B cell (primary cell): ENCODE measurements around the gene HSCB. TPM values are rescaled to one million over a fixed set of nuclear protein-coding genes. Genes with fewer than 3 reads are reported as not detected.

Experiments
- ATAC-seq: fragments of 200-7000 bp; cut with Tn5 transposase; one replicate; pipeline ENCODE4 v1.10.0; 2021; ENCODE audit warnings: low read depth, mild to moderate bottlenecking, moderate number of reproducible peaks, moderate library complexity
- CTCF ChIA-PET: fragments of 350-600 bp; sonication (Branson Sonifier 250); formaldehyde crosslinking; loops from one replicate; lab custom pipeline; 2021; ENCODE audit warnings: antibody characterized with exemption, inconsistent platforms; lab: Charles Lee
- POLR2A ChIA-PET: fragments of 350-600 bp; sonication (Branson Sonifier 250); formaldehyde crosslinking; loops from one replicate; lab custom pipeline; 2021; ENCODE audit warnings: antibody characterized with exemption; lab: Charles Lee
- DNase-seq: peaks from one replicate; pipeline ENCODE4 v3.0.0; 2013
- H2AFZ ChIP-seq: 2 replicates; pipeline ENCODE4 v1.6.1; 2012; ENCODE audit warnings: mild to moderate bottlenecking, low read depth, low read length; ENCODE audit not compliant: insufficient read depth, poor library complexity, severe bottlenecking
- H3K27ac ChIP-seq, 2 donors: 1 replicate in 1 of 2; 2 replicates in 1 of 2; pipeline ENCODE4 v1.5.1; 2012 to 2013; ENCODE audit warnings: low read length in 2 of 2, mild to moderate bottlenecking in 2 of 2, moderate library complexity in 1 of 2
- H3K27me3 ChIP-seq, 4 experiments: fragments of 200-600 bp in 1 of 4; sonication (generic) in 1 of 4; replicated peaks in 1 of 4; 1 replicate in 2 of 4; 2 replicates in 2 of 4; pipeline versions ENCODE4 v1.6.1 to v1.7.0; 2013 to 2016; ENCODE audit warnings: low read length in 3 of 4, mild to moderate bottlenecking in 2 of 4, mixed read lengths in 1 of 4, moderate library complexity in 1 of 4; ENCODE audit not compliant: insufficient read depth in 4 of 4, control insufficient read depth in 3 of 4; ENCODE audit errors: control extremely low read depth in 1 of 4
- H3K36me3 ChIP-seq, 2 experiments: replicated peaks in 1 of 2; 1 replicate in 1 of 2; 2 replicates in 1 of 2; pipeline versions ENCODE4 v1.6.1 to v1.7.1; 2013; ENCODE audit warnings: low read length in 1 of 2; ENCODE audit not compliant: insufficient read depth in 2 of 2, control insufficient read depth in 1 of 2; ENCODE audit errors: control extremely low read depth in 1 of 2, extremely low read depth in 1 of 2
- H3K4me1 ChIP-seq, 2 donors: fragments of 200-600 bp in 1 of 2; sonication (generic) in 1 of 2; 1 replicate in 1 of 2; 2 replicates in 1 of 2; pipeline versions ENCODE4 v1.5.1 to v1.6.1; 2013 to 2017; ENCODE audit warnings: low read length in 2 of 2; ENCODE audit not compliant: control insufficient read depth in 2 of 2, insufficient read depth in 2 of 2
- H3K4me2 ChIP-seq: replicated peaks from 2 replicates; pipeline ENCODE3; 2012; ENCODE audit warnings: mild to moderate bottlenecking, low read depth, low read length; ENCODE audit not compliant: poor library complexity, severe bottlenecking
- H3K4me3 ChIP-seq, 5 experiments: fragments of 200-600 bp in 1 of 5; sonication (generic) in 1 of 5; 1 replicate in 3 of 5; 2 replicates in 2 of 5; pipeline versions ENCODE4 v1.5.1 to v1.7.0; 2011 to 2016; ENCODE audit warnings: low read length in 4 of 5, mild to moderate bottlenecking in 4 of 5, low read depth in 2 of 5, control low read depth in 1 of 5, moderate library complexity in 1 of 5; ENCODE audit not compliant: insufficient read depth in 1 of 5; ENCODE audit errors: control extremely low read depth in 1 of 5, extremely low read depth in 1 of 5
- H3K79me2 ChIP-seq: fragments of 200-600 bp; sonication (generic); one replicate; pipeline ENCODE4 v1.6.0; 2016; ENCODE audit warnings: low read length; ENCODE audit not compliant: control insufficient read depth, insufficient read depth
- H3K9ac ChIP-seq: fragments of 200-600 bp; sonication (generic); 2 replicates; pipeline ENCODE4 v1.6.1; 2017; ENCODE audit warnings: mild to moderate bottlenecking, low read length, moderate library complexity
- H3K9me3 ChIP-seq, 3 donors: one replicate each; pipeline versions ENCODE4 v1.6.1 to v1.7.1; 2013; ENCODE audit warnings: low read length in 2 of 3; ENCODE audit not compliant: control insufficient read depth in 2 of 3, insufficient read depth in 1 of 3; ENCODE audit errors: control extremely low read depth in 1 of 3
- H4K20me1 ChIP-seq: 2 replicates; pipeline ENCODE4 v1.6.0; 2012; ENCODE audit warnings: mild to moderate bottlenecking, low read length; ENCODE audit not compliant: insufficient read depth, control insufficient read depth, poor library complexity, severe bottlenecking
- H3K27ac Mint-ChIP-seq: one replicate; pipeline ENCODE4 v1.8.0; 2021; ENCODE audit warnings: mixed read lengths
- H3K27me3 Mint-ChIP-seq: one replicate; pipeline ENCODE4 v1.8.0; 2021; ENCODE audit warnings: mixed read lengths
- H3K4me1 Mint-ChIP-seq: one replicate; pipeline ENCODE4 v1.8.0; 2021; ENCODE audit warnings: mixed read lengths
- H3K4me3 Mint-ChIP-seq: one replicate; pipeline ENCODE4 v1.8.0; 2021; ENCODE audit warnings: mixed read lengths
- H3K9me3 Mint-ChIP-seq: one replicate; pipeline ENCODE4 v1.8.0; 2022; ENCODE audit warnings: mixed read lengths; ENCODE audit not compliant: insufficient read depth
- CTCF ChIP-seq: fragments of 200-600 bp; IDR thresholded peaks from one replicate; pipeline ENCODE4 v1.8.0; 2022; ENCODE audit warnings: antibody characterized with exemption, mild to moderate bottlenecking
- EZH2 ChIP-seq: IDR thresholded peaks from 2 replicates; pipeline ENCODE4 v1.6.1; 2012; ENCODE audit warnings: borderline replicate concordance, low read depth, mild to moderate bottlenecking, moderate library complexity, low read length; ENCODE audit not compliant: insufficient read depth, poor library complexity, severe bottlenecking
- WGBS: methylation state at CpG from one replicate; pipeline ENCODE4 v1.1.5; 2013; ENCODE audit warnings: missing lambda C conversion rate; ENCODE audit not compliant: insufficient coverage; 5-methylcytosine and 5-hydroxymethylcytosine counted together
- intact Hi-C: fragments of 100-400 bp; cut with micrococcal nuclease; formaldehyde crosslinking; loops from one replicate; pipeline ENCODE4 v1.10.0; 2022
- polyA plus RNA-seq: library from polyadenylated mRNA; depleted of rRNA; stranded (reverse); fragments of >200 nt; gene quantifications from 2 replicates; pipeline ENCODE4 v1.2.3, GENCODE V29; 2012
- total RNA-seq, 2 donors: library from RNA; stranded (reverse); fragments of 120-200 nt in 1 of 2; gene quantifications; 1 replicate in 1 of 2; 2 replicates in 1 of 2; pipeline versions ENCODE4 v1.2.3 to v1.2.4, GENCODE V29; 2013 to 2022

Gene HSCB
- total and polyA plus RNA-seq, 2 donors (not counting 1 experiment from before 2014, with no cell fraction given), result 12.8 to 18.3 TPM

DNA sequence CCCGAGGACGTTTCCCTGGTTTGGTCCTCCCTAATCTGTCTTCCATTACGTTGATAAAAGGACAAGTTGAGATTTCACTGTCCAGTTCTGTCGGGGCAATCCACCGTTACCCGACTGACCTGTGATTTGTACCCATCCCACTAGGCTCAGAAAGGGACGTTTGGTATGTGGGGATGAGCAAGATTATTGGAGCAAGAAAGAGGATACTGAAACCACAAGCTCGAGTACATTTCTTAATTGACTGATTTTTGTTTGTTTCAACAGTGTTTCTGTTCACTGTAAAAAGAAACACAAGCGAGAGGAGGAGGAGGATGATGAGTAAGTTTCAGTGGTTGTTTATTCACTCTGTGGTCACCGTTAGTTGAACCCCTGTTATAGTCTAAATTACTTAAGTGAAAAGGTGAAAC, 31.6 kb downstream of the HSCB start:
- H3K9me3 ChIP-seq, result no peaks in the 10 kb centered on the region
- no peak for ATAC-seq
- peaks cover 3 to 26% of the 10 kb centered on the region in 2 experiments for H3K36me3 ChIP-seq
- Mint-ChIP-seq H3K4me1 (peaks cover 19% of the 10 kb centered on the region), H3K27ac (peak overlapping the region; percentile 93), H3K9me3 (no peaks in the 10 kb centered on the region), H3K4me3 (peak overlapping the region; percentile 94), H3K27me3 (no peaks in the 10 kb centered on the region)
- CTCF ChIA-PET, result interaction anchor here (0.6 to 1.7 kb wide), 8 partner anchors 13 to 268 kb away, joined by 3 to 8 read pairs (median 3); no protein-coding TSS in a partner anchor
- peak overlapping the region; percentile 78 for H3K9ac ChIP-seq
- peaks cover 49% of the 10 kb centered on the region for H4K20me1 ChIP-seq
- peaks cover 55% of the 10 kb centered on the region for H3K79me2 ChIP-seq
- intact Hi-C loops, result no loop called here
- no peak for TF ChIP-seq EZH2
- TF ChIP-seq CTCF, result no peak
- WGBS, result 0% methylated on average over 6 of the region's 10 CpGs
- H3K27ac ChIP-seq, result peak overlapping the region; percentile 80 to 95
- peak overlapping the region; percentile 68 to 93 (median 75) for H3K4me3 ChIP-seq
- no peak for DNase-seq
- peak overlapping the region; percentile 75 for H2AFZ ChIP-seq
- no peaks in the 10 kb centered on the region for H3K27me3 ChIP-seq
- H3K4me2 ChIP-seq, result peak overlapping the region; percentile 87
- peaks cover 19 to 24% of the 10 kb centered on the region in 2 donors for H3K4me1 ChIP-seq
- POLR2A ChIA-PET, result interaction anchor here (0.5 kb wide), 1 partner anchor 1516 kb away, joined by 3 read pairs; the partner anchor contains the start of gene CASTOR1

- Histone ChIP-seq H3K9ac (no peak overlapping the region), H3K9me3 (no peaks in the 10 kb centered on the region), H3K4me3 (no peak overlapping the region), H3K27me3 (no peaks in the 10 kb centered on the region), H3K79me2 (peaks cover 63% of the 10 kb centered on the region), H3K36me3 (peaks cover 4 to 30% of the 10 kb centered on the region in 2 experiments), H2AFZ (no peak overlapping the region), H3K4me1 (peaks cover 19 to 24% of the 10 kb centered on the region in 2 donors), H3K4me2 (peak overlapping the region; percentile 87), H4K20me1 (peaks cover 58% of the 10 kb centered on the region), H3K27ac (peak overlapping the region in 1 of 2 donors; percentile 41)
- no peaks in the 10 kb centered on the region for H3K27me3 Mint-ChIP-seq
- TF ChIP-seq EZH2, result no peak
- no peak for TF ChIP-seq CTCF
- ATAC-seq, result no peak
- intact Hi-C loops, result no loop called here
- ChIA-PET CTCF (interaction anchor here (0.8 kb wide), 1 partner anchor 22 kb away, joined by 3 read pairs; no protein-coding TSS in a partner anchor), POLR2A (interaction anchor here (0.7 kb wide), 1 partner anchor 9 kb away, joined by 3 read pairs; no protein-coding TSS in a partner anchor)
- peaks cover 19% of the 10 kb centered on the region for H3K4me1 Mint-ChIP-seq
- WGBS, result no CpG with 5 or more reads among the region's 1 CpG
- DNase-seq, result no peak
- H3K9me3 Mint-ChIP-seq, result no peaks in the 10 kb centered on the region
- H3K27ac Mint-ChIP-seq, result peak overlapping the region; percentile 20
- peak overlapping the region; percentile 60 for H3K4me3 Mint-ChIP-seq
Measured at GRCh38 chr22:28774378-28774777, 32.5 kb downstream of the HSCB start.
